Neural progenitor cell (in vitro differentiated cells): ENCODE measurements around the gene STK24.

ENCODE experiments used
- EZH2 ChIP-seq: fragments of 200-600 bp; sonication (generic); IDR thresholded peaks from 2 replicates; pipeline ENCODE4 v1.6.1; 2017; ENCODE audit warnings: antibody characterized with exemption, mild to moderate bottlenecking, moderate library complexity
- TF ChIP-seq, protein P1 (sequence below): fragments of 200-600 bp; sonication (generic); IDR thresholded peaks from 2 replicates; pipeline ENCODE4 v1.5.1; 2017; ENCODE audit warnings: antibody characterized with exemption, mild to moderate bottlenecking

- TF ChIP-seq, protein P1, sequence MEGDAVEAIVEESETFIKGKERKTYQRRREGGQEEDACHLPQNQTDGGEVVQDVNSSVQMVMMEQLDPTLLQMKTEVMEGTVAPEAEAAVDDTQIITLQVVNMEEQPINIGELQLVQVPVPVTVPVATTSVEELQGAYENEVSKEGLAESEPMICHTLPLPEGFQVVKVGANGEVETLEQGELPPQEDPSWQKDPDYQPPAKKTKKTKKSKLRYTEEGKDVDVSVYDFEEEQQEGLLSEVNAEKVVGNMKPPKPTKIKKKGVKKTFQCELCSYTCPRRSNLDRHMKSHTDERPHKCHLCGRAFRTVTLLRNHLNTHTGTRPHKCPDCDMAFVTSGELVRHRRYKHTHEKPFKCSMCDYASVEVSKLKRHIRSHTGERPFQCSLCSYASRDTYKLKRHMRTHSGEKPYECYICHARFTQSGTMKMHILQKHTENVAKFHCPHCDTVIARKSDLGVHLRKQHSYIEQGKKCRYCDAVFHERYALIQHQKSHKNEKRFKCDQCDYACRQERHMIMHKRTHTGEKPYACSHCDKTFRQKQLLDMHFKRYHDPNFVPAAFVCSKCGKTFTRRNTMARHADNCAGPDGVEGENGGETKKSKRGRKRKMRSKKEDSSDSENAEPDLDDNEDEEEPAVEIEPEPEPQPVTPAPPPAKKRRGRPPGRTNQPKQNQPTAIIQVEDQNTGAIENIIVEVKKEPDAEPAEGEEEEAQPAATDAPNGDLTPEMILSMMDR, result no peak
- no peak for TF ChIP-seq EZH2
These were observed 138.4 kb downstream of the STK24 start for GRCh38 chr13:98438246-98439125.
